SK-N-MC (cell line): Measurements from ENCODE around the gene MGMT.

Experiments used
- EZH2 ChIP-seq: fragments of 200-600 bp; sonication (generic); IDR thresholded peaks from one replicate; pipeline ENCODE4 v1.6.1; 2017; ENCODE audit warnings: antibody characterized with exemption
- FOXP2 ChIP-seq: optimal IDR thresholded peaks from 2 replicates; pipeline ENCODE3; 2011; ENCODE audit warnings: mild to moderate bottlenecking, moderate library complexity; ENCODE audit not compliant: insufficient read depth; ENCODE audit errors: extremely low read length, control extremely low read depth
- POLR2AphosphoS5 ChIP-seq: IDR thresholded peaks from 2 replicates; pipeline ENCODE4 v1.6.1; 2012; ENCODE audit warnings: mild to moderate bottlenecking, low read depth, low read length, borderline replicate concordance

- no peak for TF ChIP-seq EZH2
- no peak for TF ChIP-seq POLR2AphosphoS5
- TF ChIP-seq FOXP2 = no peak
Observed at GRCh38 chr10:129628823-129629222, 161.8 kb downstream of the MGMT start.
